GM12864 (cell line): ENCODE results near the gene MYBL2.

Experiments used
- DNase-seq: peaks from one replicate; pipeline ENCODE4 v3.0.0-alpha.2; 2011; ENCODE audit warnings: low read depth
- H3K4me3 ChIP-seq: 2 replicates; pipeline ENCODE4 v1.5.1; 2011; ENCODE audit warnings: mild to moderate bottlenecking, low read depth, low read length, control low read depth
- TF ChIP-seq, protein P1 (sequence below): IDR thresholded peaks from 2 replicates; pipeline ENCODE4 v1.5.1; 2011; ENCODE audit warnings: low read depth, mild to moderate bottlenecking, moderate library complexity, low read length, control low read depth, inconsistent platforms; ENCODE audit errors: missing control alignments

Gene MYBL2

DNA sequence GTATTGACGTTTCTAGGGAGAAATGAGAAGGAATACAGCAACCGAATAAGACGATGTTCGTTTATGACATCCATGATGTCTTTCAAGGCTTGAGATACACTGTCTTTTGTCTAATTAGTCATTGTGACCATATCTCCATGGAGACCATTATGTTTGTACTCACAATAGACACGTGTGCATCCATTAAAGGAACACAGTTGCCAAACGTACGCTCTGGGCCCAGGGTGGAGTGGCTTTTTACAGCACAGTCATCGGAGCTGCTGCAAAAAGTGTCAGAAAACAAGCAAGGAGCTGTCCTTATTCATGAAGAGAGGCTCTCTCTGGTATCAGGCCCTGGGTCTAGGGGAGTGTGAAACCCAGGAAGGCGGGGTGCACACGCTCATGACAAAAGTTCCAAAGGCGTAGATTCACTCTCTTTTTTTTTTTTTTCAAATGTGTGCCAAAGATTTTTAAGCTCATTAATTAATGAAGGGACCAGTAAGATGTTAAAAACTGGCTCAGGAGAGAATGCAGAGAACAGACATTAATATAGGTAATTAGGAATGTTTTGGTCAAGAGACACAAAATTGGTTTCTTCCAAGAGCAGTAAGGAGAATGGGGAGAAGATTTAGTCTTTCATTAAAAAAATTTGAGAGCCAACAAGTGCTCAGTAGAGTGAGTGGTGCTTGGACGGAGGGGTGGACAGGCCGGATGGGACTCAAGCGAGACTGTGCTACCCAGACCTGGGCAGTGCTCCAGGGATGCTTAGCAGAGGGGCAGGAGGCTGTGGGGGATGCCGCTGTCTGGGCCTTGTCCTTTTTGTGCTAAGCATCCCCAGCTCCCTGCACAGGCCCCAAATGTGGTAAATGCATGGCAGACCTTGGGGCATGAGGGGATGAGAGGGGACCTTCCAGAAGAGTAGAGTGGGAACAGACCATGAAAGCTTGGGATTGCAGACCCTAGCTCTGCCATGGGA lies 94.7 kb downstream of the MYBL2 start:
- no peak overlapping the region for H3K4me3 ChIP-seq
- TF ChIP-seq, protein P1, sequence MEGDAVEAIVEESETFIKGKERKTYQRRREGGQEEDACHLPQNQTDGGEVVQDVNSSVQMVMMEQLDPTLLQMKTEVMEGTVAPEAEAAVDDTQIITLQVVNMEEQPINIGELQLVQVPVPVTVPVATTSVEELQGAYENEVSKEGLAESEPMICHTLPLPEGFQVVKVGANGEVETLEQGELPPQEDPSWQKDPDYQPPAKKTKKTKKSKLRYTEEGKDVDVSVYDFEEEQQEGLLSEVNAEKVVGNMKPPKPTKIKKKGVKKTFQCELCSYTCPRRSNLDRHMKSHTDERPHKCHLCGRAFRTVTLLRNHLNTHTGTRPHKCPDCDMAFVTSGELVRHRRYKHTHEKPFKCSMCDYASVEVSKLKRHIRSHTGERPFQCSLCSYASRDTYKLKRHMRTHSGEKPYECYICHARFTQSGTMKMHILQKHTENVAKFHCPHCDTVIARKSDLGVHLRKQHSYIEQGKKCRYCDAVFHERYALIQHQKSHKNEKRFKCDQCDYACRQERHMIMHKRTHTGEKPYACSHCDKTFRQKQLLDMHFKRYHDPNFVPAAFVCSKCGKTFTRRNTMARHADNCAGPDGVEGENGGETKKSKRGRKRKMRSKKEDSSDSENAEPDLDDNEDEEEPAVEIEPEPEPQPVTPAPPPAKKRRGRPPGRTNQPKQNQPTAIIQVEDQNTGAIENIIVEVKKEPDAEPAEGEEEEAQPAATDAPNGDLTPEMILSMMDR = no peak
- no peak for DNase-seq

DNA sequence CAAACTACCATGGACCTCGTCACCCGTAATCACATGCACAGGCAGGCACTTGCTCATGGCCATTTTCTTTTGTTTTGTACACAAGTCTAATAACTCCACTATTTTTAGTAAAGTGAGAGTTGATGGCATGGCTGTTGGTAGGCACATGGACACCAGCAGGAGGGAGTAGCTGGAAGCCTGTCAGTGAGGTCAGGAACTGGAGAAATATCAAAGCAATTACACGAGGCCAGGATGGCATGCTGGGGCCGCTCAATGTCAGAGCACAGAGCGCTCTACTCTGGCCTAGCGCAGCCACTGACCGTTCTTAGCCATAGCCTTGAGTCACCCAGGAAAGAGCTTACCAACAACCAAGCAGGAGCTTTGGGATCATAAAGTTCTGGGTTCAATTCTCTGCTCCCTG lies 96.0 kb downstream of the MYBL2 start:
- TF ChIP-seq, protein P1 = no peak
- H3K4me3 ChIP-seq = no peak overlapping the region
- no peak for DNase-seq

DNA sequence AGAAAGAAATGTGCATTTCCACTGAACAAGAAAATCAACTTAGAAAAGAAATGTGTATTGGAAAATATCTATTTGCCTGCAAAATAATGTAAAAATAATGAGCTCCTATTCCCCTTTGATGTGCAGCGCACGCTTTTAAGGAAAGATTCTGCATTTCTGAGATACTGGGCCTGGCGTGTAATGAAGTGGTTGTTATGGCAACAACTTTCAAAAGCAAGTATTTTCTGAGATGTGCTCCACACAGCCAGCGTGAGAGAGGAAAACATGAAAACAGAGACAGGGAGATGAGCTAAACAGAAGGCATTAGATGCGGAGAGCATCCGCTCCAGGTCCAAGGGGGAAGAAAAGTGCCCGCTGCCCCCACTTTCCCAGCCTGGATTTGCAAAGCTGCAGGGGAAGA lies 99.0 kb downstream of the MYBL2 start:
- no peak overlapping the region for H3K4me3 ChIP-seq
- TF ChIP-seq, protein P1 = no peak
- DNase-seq = no peak
